Measurements from ENCODE around the gene YPEL3. TPM values are rescaled to one million over a fixed set of nuclear protein-coding genes. Genes with fewer than 3 reads are reported as not detected.
"Not testable (repeated sequence)": the region's sequence is repeated elsewhere in the genome, so short reads cannot be mapped to it uniquely, and the experiment has no call there.

The YPEL3 gene
- polyA plus RNA-seq, 1 donor from 2014 or later, result 76.9 TPM

DNA sequence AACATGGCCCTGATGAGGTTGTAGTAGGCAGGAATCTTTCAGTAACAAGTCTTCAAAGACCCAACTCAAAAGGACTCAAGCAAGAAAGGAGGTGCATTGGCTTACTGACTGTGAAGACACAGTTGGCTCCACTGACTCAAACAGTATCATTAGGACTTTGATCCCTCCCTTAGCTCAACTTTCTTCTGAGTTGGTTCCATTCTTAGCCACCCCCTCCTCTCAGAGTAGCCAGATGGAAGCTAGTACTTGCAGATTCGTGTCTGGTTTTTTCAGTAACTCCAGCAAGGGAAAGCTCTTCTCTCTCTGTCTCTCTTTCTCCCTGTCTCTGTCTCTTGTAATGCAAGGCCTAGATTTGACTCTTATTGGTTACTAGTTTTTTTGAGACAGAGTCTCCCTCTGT lies 32.0 kb upstream of the YPEL3 start:
- H3F3A ChIP-seq (ENCODE audit: insufficient read depth, low read length, poor library complexity, severe bottlenecking), result no peaks in the 10 kb centered on the region
- no peaks in the 10 kb centered on the region for H3K79me2 ChIP-seq (replicated peaks; ENCODE audit: insufficient read depth, low read length)
- no peak overlapping the region for H3K4me3 ChIP-seq (ENCODE audit: low read length)
- no peaks in the 10 kb centered on the region for H4K20me1 ChIP-seq (ENCODE audit: insufficient read depth)
- H3K4me2 ChIP-seq (ENCODE audit: low read length), result no peak overlapping the region
- no peaks in the 10 kb centered on the region for H3K36me3 ChIP-seq (ENCODE audit: insufficient read depth, low read length)
- no peak overlapping the region for H2AFZ ChIP-seq (ENCODE audit: low read depth, low read length)
- H3K9me3 ChIP-seq (ENCODE audit: low read length), result no peaks in the 10 kb centered on the region
- H3K27ac ChIP-seq (ENCODE audit: low read length), result no peak overlapping the region
- H3K9me2 ChIP-seq (ENCODE audit: insufficient read depth, low read length), result no peaks in the 10 kb centered on the region
- TF ChIP-seq POLR2AphosphoS5 (IDR thresholded peaks at IDR 0.05), result no peak
- no peak for TF ChIP-seq EZH2 (IDR thresholded peaks at IDR 0.05; ENCODE audit: borderline replicate concordance, insufficient read depth, low read length, poor library complexity, severe bottlenecking)
- TF ChIP-seq RAD21 (conservative IDR thresholded peaks at IDR 0.05), result no peak
- no peak for TF ChIP-seq SMC3 (conservative IDR thresholded peaks at IDR 0.05; ENCODE audit: poor library complexity)
- no peak for TF ChIP-seq MXI1 (conservative IDR thresholded peaks at IDR 0.05; ENCODE audit: poor library complexity, severe bottlenecking)
- no peak for TF ChIP-seq TAF1 (IDR thresholded peaks at IDR 0.05; ENCODE audit: low read depth)
- TF ChIP-seq EP300 (conservative IDR thresholded peaks at IDR 0.05; ENCODE audit: poor library complexity, severe bottlenecking), result no peak
- TF ChIP-seq, protein P1, sequence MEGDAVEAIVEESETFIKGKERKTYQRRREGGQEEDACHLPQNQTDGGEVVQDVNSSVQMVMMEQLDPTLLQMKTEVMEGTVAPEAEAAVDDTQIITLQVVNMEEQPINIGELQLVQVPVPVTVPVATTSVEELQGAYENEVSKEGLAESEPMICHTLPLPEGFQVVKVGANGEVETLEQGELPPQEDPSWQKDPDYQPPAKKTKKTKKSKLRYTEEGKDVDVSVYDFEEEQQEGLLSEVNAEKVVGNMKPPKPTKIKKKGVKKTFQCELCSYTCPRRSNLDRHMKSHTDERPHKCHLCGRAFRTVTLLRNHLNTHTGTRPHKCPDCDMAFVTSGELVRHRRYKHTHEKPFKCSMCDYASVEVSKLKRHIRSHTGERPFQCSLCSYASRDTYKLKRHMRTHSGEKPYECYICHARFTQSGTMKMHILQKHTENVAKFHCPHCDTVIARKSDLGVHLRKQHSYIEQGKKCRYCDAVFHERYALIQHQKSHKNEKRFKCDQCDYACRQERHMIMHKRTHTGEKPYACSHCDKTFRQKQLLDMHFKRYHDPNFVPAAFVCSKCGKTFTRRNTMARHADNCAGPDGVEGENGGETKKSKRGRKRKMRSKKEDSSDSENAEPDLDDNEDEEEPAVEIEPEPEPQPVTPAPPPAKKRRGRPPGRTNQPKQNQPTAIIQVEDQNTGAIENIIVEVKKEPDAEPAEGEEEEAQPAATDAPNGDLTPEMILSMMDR (IDR thresholded peaks at IDR 0.05; ENCODE audit: poor library complexity, severe bottlenecking), result no peak
- TF ChIP-seq, protein P2, sequence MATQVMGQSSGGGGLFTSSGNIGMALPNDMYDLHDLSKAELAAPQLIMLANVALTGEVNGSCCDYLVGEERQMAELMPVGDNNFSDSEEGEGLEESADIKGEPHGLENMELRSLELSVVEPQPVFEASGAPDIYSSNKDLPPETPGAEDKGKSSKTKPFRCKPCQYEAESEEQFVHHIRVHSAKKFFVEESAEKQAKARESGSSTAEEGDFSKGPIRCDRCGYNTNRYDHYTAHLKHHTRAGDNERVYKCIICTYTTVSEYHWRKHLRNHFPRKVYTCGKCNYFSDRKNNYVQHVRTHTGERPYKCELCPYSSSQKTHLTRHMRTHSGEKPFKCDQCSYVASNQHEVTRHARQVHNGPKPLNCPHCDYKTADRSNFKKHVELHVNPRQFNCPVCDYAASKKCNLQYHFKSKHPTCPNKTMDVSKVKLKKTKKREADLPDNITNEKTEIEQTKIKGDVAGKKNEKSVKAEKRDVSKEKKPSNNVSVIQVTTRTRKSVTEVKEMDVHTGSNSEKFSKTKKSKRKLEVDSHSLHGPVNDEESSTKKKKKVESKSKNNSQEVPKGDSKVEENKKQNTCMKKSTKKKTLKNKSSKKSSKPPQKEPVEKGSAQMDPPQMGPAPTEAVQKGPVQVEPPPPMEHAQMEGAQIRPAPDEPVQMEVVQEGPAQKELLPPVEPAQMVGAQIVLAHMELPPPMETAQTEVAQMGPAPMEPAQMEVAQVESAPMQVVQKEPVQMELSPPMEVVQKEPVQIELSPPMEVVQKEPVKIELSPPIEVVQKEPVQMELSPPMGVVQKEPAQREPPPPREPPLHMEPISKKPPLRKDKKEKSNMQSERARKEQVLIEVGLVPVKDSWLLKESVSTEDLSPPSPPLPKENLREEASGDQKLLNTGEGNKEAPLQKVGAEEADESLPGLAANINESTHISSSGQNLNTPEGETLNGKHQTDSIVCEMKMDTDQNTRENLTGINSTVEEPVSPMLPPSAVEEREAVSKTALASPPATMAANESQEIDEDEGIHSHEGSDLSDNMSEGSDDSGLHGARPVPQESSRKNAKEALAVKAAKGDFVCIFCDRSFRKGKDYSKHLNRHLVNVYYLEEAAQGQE (IDR thresholded peaks at IDR 0.05; ENCODE audit: borderline replicate concordance), result no peak
- no peaks in the 10 kb centered on the region for H3K27me3 ChIP-seq (ENCODE audit: insufficient read depth, low read depth, low read length)
- H3K9ac ChIP-seq (ENCODE audit: low read length), result no peak overlapping the region

DNA sequence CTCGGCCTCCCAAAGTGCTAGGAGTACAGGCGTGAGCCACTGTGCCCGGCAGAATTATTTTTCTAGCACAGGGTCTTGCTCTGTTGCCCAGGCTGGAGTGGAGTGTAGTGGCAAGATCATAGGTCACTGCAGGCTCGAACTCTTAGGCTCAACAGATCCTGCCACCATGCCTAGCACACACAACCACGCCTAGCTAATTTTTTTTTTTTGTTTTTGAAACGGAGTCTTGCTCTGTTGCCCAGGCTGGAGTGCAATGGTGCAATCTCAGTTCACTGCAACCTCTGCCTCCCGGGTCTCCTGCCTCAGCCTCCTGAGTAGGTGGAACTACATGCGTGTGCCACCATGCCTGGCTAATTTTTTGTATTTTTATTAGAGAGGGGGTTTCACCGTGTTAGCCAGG lies 29.7 kb upstream of the YPEL3 start:
- not testable (repeated sequence) for H3K27me3 ChIP-seq (ENCODE audit: insufficient read depth, low read depth, low read length); H3K4me2 ChIP-seq (ENCODE audit: low read length); H3K9ac ChIP-seq (ENCODE audit: low read length); H3K36me3 ChIP-seq (ENCODE audit: insufficient read depth, low read length); H4K20me1 ChIP-seq (ENCODE audit: insufficient read depth); H3F3A ChIP-seq (ENCODE audit: insufficient read depth, low read length, poor library complexity, severe bottlenecking); H3K9me2 ChIP-seq (ENCODE audit: insufficient read depth, low read length); H3K79me2 ChIP-seq (replicated peaks; ENCODE audit: insufficient read depth, low read length); H3K27ac ChIP-seq (ENCODE audit: low read length); H3K4me3 ChIP-seq (ENCODE audit: low read length); H3K9me3 ChIP-seq (ENCODE audit: low read length); H2AFZ ChIP-seq (ENCODE audit: low read depth, low read length)

DNA sequence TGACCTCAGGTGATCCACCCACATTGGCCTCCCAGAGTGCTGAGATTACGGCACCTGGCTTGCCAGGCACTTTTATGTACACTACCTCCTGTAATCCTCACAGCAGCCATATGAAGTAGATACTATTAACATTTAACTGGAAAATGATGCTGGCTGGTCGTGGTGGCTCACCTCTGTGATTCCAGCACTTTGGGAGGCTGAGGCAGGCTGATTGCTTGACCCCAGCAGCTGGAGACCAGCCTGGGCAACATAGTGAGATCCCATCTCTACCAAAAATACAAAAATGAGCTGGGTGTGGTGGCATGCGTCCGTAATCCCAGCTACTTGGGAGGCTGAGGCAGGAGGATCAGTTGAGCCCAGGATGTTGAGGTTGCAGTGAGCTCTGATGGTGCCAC lies 29.0 kb upstream of the YPEL3 start:
- H3K27me3 ChIP-seq (ENCODE audit: insufficient read depth, low read depth, low read length), result no peaks in the 10 kb centered on the region
- H3K79me2 ChIP-seq (replicated peaks; ENCODE audit: insufficient read depth, low read length), result no peaks in the 10 kb centered on the region
- TF ChIP-seq RAD21 (conservative IDR thresholded peaks at IDR 0.05) (no peak), EP300 (conservative IDR thresholded peaks at IDR 0.05; ENCODE audit: poor library complexity, severe bottlenecking) (no peak), POLR2AphosphoS5 (IDR thresholded peaks at IDR 0.05) (no peak), EZH2 (IDR thresholded peaks at IDR 0.05; ENCODE audit: borderline replicate concordance, insufficient read depth, low read length, poor library complexity, severe bottlenecking) (no peak), MXI1 (conservative IDR thresholded peaks at IDR 0.05; ENCODE audit: poor library complexity, severe bottlenecking) (no peak), TAF1 (IDR thresholded peaks at IDR 0.05; ENCODE audit: low read depth) (no peak), SMC3 (conservative IDR thresholded peaks at IDR 0.05; ENCODE audit: poor library complexity) (no peak)
- TF ChIP-seq, protein P1 (IDR thresholded peaks at IDR 0.05; ENCODE audit: poor library complexity, severe bottlenecking), result no peak
- TF ChIP-seq, protein P2 (IDR thresholded peaks at IDR 0.05; ENCODE audit: borderline replicate concordance), result no peak
- no peak overlapping the region for H2AFZ ChIP-seq (ENCODE audit: low read depth, low read length)
- no peaks in the 10 kb centered on the region for H3K9me3 ChIP-seq (ENCODE audit: low read length)
- H3K36me3 ChIP-seq (ENCODE audit: insufficient read depth, low read length), result no peaks in the 10 kb centered on the region
- H3K4me3 ChIP-seq (ENCODE audit: low read length), result no peak overlapping the region
- no peak overlapping the region for H3K9ac ChIP-seq (ENCODE audit: low read length)
- no peaks in the 10 kb centered on the region for H4K20me1 ChIP-seq (ENCODE audit: insufficient read depth)
- no peak overlapping the region for H3K27ac ChIP-seq (ENCODE audit: low read length)
- H3F3A ChIP-seq (ENCODE audit: insufficient read depth, low read length, poor library complexity, severe bottlenecking), result no peaks in the 10 kb centered on the region
- H3K9me2 ChIP-seq (ENCODE audit: insufficient read depth, low read length), result no peaks in the 10 kb centered on the region
- H3K4me2 ChIP-seq (ENCODE audit: low read length), result no peak overlapping the region

Data from neural cell (in vitro differentiated cells).